SK-N-MC (cell line): ENCODE data around the gene SHISA6.

Source experiments
- EZH2 ChIP-seq: fragments of 200-600 bp; sonication (generic); IDR thresholded peaks from one replicate; pipeline ENCODE4 v1.6.1; 2017; ENCODE audit warnings: antibody characterized with exemption
- FOXP2 ChIP-seq: optimal IDR thresholded peaks from 2 replicates; pipeline ENCODE3; 2011; ENCODE audit warnings: mild to moderate bottlenecking, moderate library complexity; ENCODE audit not compliant: insufficient read depth; ENCODE audit errors: extremely low read length, control extremely low read depth
- POLR2AphosphoS5 ChIP-seq: IDR thresholded peaks from 2 replicates; pipeline ENCODE4 v1.6.1; 2012; ENCODE audit warnings: mild to moderate bottlenecking, low read depth, low read length, borderline replicate concordance

DNA sequence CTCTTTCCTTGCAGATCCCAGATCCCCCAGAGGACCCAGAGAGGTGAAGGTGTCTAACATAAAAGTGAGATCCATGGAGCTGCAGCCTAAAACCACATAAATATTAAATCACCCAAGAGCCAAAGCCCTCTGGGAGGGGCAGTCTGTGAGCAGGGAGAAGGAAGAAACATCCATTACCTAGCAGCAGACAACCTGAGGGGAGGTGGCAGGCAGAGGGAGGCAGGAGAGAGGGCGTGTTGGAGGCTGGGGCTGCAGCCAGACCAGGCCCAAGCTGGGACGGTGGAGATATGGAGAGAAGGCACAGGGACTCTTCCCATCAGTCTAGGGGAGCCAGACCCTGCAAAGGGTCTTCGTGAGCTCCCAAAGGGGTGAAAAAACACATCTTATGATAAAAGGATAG lies 101.1 kb downstream of the SHISA6 start:
- no peak for TF ChIP-seq EZH2
- TF ChIP-seq POLR2AphosphoS5 = no peak
- no peak for TF ChIP-seq FOXP2
